Ishikawa (cell line): ENCODE measurements around the gene SLC10A1.

Source experiments
- CEBPB ChIP-seq: IDR thresholded peaks from 2 replicates; pipeline ENCODE4 v1.6.1; 2012
- CREB1 ChIP-seq: IDR thresholded peaks from 2 replicates; pipeline ENCODE4 v1.6.1; 2012; ENCODE audit warnings: low read depth
- EGR1 ChIP-seq: IDR thresholded peaks from 2 replicates; pipeline ENCODE4 v1.6.1; 2012
- EP300 ChIP-seq: IDR thresholded peaks from 2 replicates; pipeline ENCODE4 v1.6.1; 2012; ENCODE audit warnings: borderline replicate concordance
- FOXM1 ChIP-seq: IDR thresholded peaks from 2 replicates; pipeline ENCODE4 v1.6.1; 2012; ENCODE audit warnings: low read depth, borderline replicate concordance
- MAX ChIP-seq: IDR thresholded peaks from 2 replicates; pipeline ENCODE4 v1.6.1; 2012
- NFIC ChIP-seq: IDR thresholded peaks from 2 replicates; pipeline ENCODE4 v1.6.1; 2012
- RAD21 ChIP-seq: IDR thresholded peaks from 2 replicates; pipeline ENCODE4 v1.6.1; 2012; ENCODE audit warnings: low read depth
- REST ChIP-seq: IDR thresholded peaks from 2 replicates; pipeline ENCODE4 v1.6.1; 2012; ENCODE audit warnings: low read depth, mild to moderate bottlenecking
- TAF1 ChIP-seq: IDR thresholded peaks from 2 replicates; pipeline ENCODE4 v1.6.1; 2012; ENCODE audit warnings: low read depth, mild to moderate bottlenecking
- TCF12 ChIP-seq: IDR thresholded peaks from 2 replicates; pipeline ENCODE4 v1.6.1; 2012; ENCODE audit warnings: low read depth
- TEAD4 ChIP-seq: IDR thresholded peaks from 2 replicates; pipeline ENCODE4 v1.6.1; 2012
- YY1 ChIP-seq: IDR thresholded peaks from 2 replicates; pipeline ENCODE4 v1.6.1; 2012; ENCODE audit warnings: low read depth
- ZBTB7A ChIP-seq: IDR thresholded peaks from 2 replicates; pipeline ENCODE4 v1.6.1; 2012; ENCODE audit warnings: low read depth
- TF ChIP-seq, protein P1 (sequence below): IDR thresholded peaks from 2 replicates; pipeline ENCODE4 v1.6.1; 2012

SLC10A1 gene

DNA sequence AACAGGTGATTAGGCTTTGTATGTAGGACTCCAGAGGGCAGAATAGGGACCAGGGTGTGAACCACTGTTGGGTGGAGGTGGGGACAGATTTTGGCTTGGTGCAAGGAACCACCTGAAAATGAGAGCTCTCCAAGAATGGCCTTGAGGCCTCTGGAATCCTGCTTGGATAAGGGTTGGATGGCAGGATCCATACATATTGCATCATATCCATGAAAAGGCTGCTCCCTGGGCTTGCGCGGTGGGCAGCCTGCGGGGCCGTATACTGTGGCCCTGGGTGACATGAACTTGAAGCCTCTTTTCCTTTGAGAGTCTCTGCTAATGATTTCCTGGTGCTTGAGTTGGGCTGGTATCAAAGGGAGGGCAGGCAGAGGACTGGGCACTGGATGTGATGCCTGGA, 1.3 kb upstream of the SLC10A1 start:
- TF ChIP-seq YY1, result no peak
- no peak for TF ChIP-seq ZBTB7A
- no peak for TF ChIP-seq TAF1
- no peak for TF ChIP-seq CREB1
- TF ChIP-seq MAX, result no peak
- TF ChIP-seq FOXM1, result no peak
- no peak for TF ChIP-seq NFIC
- no peak for TF ChIP-seq CEBPB
- TF ChIP-seq REST, result no peak
- no peak for TF ChIP-seq EP300
- TF ChIP-seq TCF12, result no peak
- TF ChIP-seq EGR1, result no peak
- no peak for TF ChIP-seq TEAD4

DNA sequence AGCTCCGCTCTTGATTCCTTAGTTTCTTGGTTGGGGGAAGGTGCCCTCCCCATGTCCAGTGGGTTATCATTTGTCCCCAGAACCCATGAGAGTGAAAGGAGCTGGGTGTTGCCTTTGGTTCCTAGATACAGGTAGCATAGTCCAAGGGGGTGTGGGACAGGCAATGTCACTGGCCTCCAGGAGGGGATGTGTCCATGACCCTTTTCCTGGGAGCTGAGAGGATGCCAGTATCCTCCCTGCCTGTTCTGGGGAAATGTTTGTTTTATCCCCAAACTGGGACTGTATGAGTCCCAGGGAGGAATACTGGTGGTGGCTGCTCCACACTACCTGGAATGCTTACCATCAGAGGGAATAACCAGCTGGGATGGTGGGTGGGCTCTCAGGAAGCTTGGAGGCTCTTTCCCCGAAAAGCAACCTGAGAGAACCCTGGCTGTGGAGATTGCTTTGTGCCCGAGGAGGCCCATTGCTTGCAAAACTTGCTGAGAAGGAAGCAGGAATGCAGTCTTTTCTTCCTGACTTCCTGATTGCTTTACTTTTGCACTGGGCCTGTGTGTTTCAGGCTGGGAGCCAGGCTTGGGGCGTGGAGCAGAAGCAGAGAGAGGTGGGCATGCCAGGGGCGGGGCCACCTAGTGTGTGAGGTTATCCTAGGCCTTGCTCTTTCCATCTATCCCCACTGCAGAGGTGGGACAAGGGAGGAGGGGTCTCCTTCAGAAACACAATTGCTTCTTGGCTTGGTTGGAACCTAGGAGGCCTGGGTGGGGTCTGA, 715 bp upstream of the SLC10A1 start:
- no peak for TF ChIP-seq TEAD4

GRCh38 chr14:69795691-69796090, 1.4 kb downstream of the SLC10A1 start:
- no peak for TF ChIP-seq YY1
- TF ChIP-seq NFIC, result no peak
- TF ChIP-seq FOXM1, result no peak
- no peak for TF ChIP-seq MAX
- TF ChIP-seq CEBPB, result no peak
- no peak for TF ChIP-seq RAD21
- TF ChIP-seq CREB1, result no peak
- TF ChIP-seq, protein P1, sequence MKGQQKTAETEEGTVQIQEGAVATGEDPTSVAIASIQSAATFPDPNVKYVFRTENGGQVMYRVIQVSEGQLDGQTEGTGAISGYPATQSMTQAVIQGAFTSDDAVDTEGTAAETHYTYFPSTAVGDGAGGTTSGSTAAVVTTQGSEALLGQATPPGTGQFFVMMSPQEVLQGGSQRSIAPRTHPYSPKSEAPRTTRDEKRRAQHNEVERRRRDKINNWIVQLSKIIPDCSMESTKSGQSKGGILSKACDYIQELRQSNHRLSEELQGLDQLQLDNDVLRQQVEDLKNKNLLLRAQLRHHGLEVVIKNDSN, result no peak
- TF ChIP-seq ZBTB7A, result no peak
- TF ChIP-seq TAF1, result no peak
- no peak for TF ChIP-seq EP300
- TF ChIP-seq TEAD4, result no peak
- no peak for TF ChIP-seq TCF12
- TF ChIP-seq REST, result no peak
- TF ChIP-seq EGR1, result no peak

GRCh38 chr14:69794791-69795190, 2.2 kb downstream of the SLC10A1 start:
- TF ChIP-seq CEBPB, result no peak
- no peak for TF ChIP-seq TEAD4
- no peak for TF ChIP-seq CREB1
- TF ChIP-seq, protein P1, result no peak
- no peak for TF ChIP-seq YY1
- no peak for TF ChIP-seq REST
- no peak for TF ChIP-seq TCF12
- no peak for TF ChIP-seq NFIC
- TF ChIP-seq EGR1, result no peak
- TF ChIP-seq RAD21, result no peak
- TF ChIP-seq TAF1, result no peak
- TF ChIP-seq EP300, result no peak
- no peak for TF ChIP-seq ZBTB7A
- no peak for TF ChIP-seq FOXM1
- no peak for TF ChIP-seq MAX
